Nephron progenitor cell (in vitro differentiated cells): Measurements from ENCODE around the gene CSNK2A3.

Source experiments
- DNase-seq: peaks from one replicate; pipeline ENCODE4 v3.0.0; 2021
- H3K27ac Mint-ChIP-seq: 2 replicates; pipeline ENCODE4 v1.8.0; 2021; ENCODE audit warnings: mild to moderate bottlenecking, moderate library complexity, mixed read lengths
- H3K27me3 Mint-ChIP-seq: 2 replicates; pipeline ENCODE4 v1.8.0; 2021; ENCODE audit warnings: mild to moderate bottlenecking, low read depth, mixed read lengths; ENCODE audit not compliant: poor library complexity
- H3K36me3 Mint-ChIP-seq: 2 replicates; pipeline ENCODE4 v1.8.0; 2021; ENCODE audit warnings: low read depth, mixed read lengths
- H3K4me1 Mint-ChIP-seq: 2 replicates; pipeline ENCODE4 v1.8.0; 2021; ENCODE audit warnings: mixed read lengths
- H3K4me3 Mint-ChIP-seq: 2 replicates; pipeline ENCODE4 v1.8.0; 2021; ENCODE audit warnings: mild to moderate bottlenecking, moderate library complexity, mixed read lengths
- H3K9me3 Mint-ChIP-seq: 2 replicates; pipeline ENCODE4 v1.8.0; 2021; ENCODE audit warnings: mild to moderate bottlenecking, moderate library complexity, mixed read lengths
- TF ChIP-seq, protein P1 (sequence below): fragments of 200-600 bp; sonication (generic); IDR thresholded peaks from 2 replicates; pipeline ENCODE4 v1.5.0; 2021; ENCODE audit warnings: antibody characterized with exemption

The CSNK2A3 gene

DNA sequence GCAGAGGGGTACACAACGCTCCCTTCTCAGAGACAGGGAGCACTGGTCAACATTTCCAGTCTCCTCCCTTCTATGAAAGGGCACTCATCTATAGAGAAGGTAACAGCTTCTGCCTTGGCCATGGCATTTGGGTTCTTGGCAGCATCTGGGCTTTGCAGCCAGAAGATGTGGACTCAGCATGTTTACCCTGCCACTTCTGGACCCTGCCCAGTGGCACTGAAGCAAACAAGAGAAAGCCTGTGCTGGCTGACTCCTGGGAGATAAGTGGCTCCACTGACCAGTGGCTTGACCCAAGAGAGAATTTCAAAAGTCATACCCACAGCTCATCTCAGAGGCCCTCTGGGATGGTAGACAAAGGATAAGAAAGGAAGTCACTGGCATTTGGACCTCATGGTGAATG is 8.0 kb downstream of the CSNK2A3 start:
- Mint-ChIP-seq H3K27me3 (peaks cover 28% of the 10 kb centered on the region), H3K9me3 (no peaks in the 10 kb centered on the region), H3K4me1 (peaks cover 18% of the 10 kb centered on the region), H3K36me3 (no peaks in the 10 kb centered on the region), H3K4me3 (no peak overlapping the region), H3K27ac (no peak overlapping the region)
- TF ChIP-seq, protein P1, sequence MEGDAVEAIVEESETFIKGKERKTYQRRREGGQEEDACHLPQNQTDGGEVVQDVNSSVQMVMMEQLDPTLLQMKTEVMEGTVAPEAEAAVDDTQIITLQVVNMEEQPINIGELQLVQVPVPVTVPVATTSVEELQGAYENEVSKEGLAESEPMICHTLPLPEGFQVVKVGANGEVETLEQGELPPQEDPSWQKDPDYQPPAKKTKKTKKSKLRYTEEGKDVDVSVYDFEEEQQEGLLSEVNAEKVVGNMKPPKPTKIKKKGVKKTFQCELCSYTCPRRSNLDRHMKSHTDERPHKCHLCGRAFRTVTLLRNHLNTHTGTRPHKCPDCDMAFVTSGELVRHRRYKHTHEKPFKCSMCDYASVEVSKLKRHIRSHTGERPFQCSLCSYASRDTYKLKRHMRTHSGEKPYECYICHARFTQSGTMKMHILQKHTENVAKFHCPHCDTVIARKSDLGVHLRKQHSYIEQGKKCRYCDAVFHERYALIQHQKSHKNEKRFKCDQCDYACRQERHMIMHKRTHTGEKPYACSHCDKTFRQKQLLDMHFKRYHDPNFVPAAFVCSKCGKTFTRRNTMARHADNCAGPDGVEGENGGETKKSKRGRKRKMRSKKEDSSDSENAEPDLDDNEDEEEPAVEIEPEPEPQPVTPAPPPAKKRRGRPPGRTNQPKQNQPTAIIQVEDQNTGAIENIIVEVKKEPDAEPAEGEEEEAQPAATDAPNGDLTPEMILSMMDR, result no peak
- no peak for DNase-seq

DNA sequence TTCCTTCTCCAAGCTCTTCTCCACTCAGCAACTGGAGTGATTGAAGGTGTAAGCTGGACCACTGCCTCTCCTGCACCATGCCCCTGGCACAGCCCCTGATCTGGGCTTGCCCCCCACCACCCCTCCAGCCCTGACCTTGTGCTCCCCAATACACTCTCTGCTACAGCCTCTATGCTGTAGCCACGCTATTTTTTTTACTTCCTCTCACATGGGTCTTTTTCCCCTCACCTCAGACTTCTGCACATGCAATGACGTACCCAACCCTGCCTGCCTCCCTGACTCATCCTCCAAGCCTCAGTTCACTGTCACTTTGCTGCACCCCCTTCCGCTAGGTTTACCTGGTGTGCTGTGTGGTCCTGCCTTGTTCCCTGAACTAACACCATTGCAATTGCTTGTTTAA is 9.0 kb downstream of the CSNK2A3 start:
- DNase-seq, result no peak
- peaks cover 28% of the 10 kb centered on the region for H3K27me3 Mint-ChIP-seq
- H3K9me3 Mint-ChIP-seq, result no peaks in the 10 kb centered on the region
- H3K4me1 Mint-ChIP-seq, result peaks cover 8% of the 10 kb centered on the region
- no peak overlapping the region for H3K4me3 Mint-ChIP-seq
- TF ChIP-seq, protein P1, result no peak
- no peaks in the 10 kb centered on the region for H3K36me3 Mint-ChIP-seq
- H3K27ac Mint-ChIP-seq, result no peak overlapping the region

DNA sequence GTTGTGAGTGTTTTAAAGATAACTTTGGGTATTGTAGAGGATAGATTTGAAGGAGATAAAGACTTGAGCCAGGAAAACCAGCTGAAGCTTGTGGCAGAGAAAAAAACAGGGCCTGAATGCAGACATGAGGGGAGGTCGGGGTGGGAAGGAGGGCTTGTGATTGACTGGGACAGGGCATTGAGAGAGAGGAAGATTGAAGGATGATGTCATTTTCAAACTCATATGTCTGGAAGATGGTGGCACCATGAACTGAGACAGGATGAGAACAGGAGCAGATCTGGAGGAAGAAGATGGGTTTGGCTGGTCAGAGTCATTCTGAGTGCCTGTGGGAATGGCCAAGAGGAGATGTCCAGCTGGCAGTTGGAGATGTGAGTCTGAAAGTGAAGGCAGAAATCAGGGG is 14.7 kb downstream of the CSNK2A3 start:
- no peak overlapping the region for H3K4me3 Mint-ChIP-seq

DNA sequence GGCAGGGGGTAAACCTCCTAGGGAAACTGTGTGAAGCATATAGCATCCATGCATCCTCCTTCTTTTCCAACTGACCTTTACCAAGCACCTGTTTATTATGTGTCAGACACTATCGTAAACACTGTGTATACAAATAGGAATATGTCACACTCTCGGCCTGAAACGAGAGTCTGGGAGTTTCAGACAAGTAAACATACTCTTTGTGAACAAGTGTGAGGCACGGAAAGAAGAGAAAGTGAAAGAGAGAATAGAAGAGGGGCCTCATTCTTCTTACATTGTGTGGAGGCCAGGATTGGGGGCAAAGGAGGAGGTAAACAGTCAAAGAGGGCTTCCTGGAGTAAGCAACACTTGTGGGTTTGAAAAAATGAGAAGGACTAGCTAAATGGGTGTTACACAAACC is 16.4 kb downstream of the CSNK2A3 start:
- H3K9me3 Mint-ChIP-seq, result no peaks in the 10 kb centered on the region
- H3K27me3 Mint-ChIP-seq, result peaks cover 15% of the 10 kb centered on the region
- TF ChIP-seq, protein P1, result no peak
- no peaks in the 10 kb centered on the region for H3K36me3 Mint-ChIP-seq
- no peak for DNase-seq
- H3K4me1 Mint-ChIP-seq, result peaks cover 24% of the 10 kb centered on the region
- no peak overlapping the region for H3K27ac Mint-ChIP-seq
- no peak overlapping the region for H3K4me3 Mint-ChIP-seq

More for the DNA sequence above, 14.7 kb downstream of the CSNK2A3 start:
- TF ChIP-seq, protein P1, result no peak
- Mint-ChIP-seq H3K4me1 (peaks cover 24% of the 10 kb centered on the region), H3K27ac (no peak overlapping the region), H3K27me3 (peaks cover 12% of the 10 kb centered on the region), H3K36me3 (no peaks in the 10 kb centered on the region), H3K9me3 (no peaks in the 10 kb centered on the region)
- DNase-seq, result no peak

DNA sequence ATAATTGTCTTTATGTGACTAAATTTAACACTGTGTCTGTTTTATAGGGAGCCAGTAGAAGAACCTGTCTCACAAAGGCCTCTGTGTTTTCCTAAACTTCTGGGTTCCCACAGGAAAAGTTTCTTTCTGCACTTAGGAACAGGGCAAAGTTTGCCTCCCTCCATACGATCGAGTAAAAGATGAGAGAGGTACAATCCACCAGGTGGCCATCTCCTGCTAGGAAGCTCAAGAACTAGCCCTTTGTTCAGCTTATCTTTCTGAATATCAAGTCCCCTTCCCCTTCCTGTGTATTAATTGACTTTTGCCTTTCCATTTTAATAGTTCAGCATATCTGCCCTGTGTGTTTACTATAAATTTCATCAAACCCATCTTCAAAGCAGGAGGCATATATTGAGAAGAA is 18.0 kb downstream of the CSNK2A3 start:
- H3K9me3 Mint-ChIP-seq, result no peaks in the 10 kb centered on the region
- H3K4me1 Mint-ChIP-seq, result peaks cover 24% of the 10 kb centered on the region
- no peak for DNase-seq
- TF ChIP-seq, protein P1, result no peak
- H3K27me3 Mint-ChIP-seq, result peaks cover 21% of the 10 kb centered on the region
- H3K27ac Mint-ChIP-seq, result peak overlapping the region; percentile 17
- H3K36me3 Mint-ChIP-seq, result no peaks in the 10 kb centered on the region
- H3K4me3 Mint-ChIP-seq, result no peak overlapping the region

DNA sequence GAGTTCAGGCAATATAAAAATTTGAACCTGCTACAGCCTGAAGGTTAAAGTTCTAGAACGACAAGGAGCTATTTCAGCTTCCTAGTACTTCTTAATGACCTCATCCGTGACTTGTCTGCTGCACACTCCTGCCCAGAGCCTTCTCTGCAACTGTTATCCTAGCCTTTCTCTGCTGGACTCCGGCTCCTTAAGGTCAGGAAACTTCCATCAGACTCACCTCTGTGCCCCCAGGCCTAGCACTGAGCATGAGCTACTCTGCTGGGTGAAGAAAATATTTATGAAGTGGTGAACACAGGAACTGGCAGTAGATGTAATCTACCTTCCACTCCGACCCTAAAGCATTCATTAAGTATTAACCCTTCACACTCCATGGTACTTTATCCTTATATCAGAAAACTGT is 18.4 kb downstream of the CSNK2A3 start:
- peaks cover 24% of the 10 kb centered on the region for H3K4me1 Mint-ChIP-seq
- no peak overlapping the region for H3K4me3 Mint-ChIP-seq
- peak overlapping the region; percentile 17 for H3K27ac Mint-ChIP-seq
- TF ChIP-seq, protein P1, result no peak
- no peak for DNase-seq
- H3K36me3 Mint-ChIP-seq, result no peaks in the 10 kb centered on the region
- no peaks in the 10 kb centered on the region for H3K9me3 Mint-ChIP-seq
- peaks cover 21% of the 10 kb centered on the region for H3K27me3 Mint-ChIP-seq
